Stimulated activated CD4-positive, alpha-beta T cell treated with anti-CD3 and anti-CD28 coated beads, TNF-alpha, amount 100 ng/mL, for 4 hours (primary cell): Measurements from ENCODE around the gene STK35.

Source experiments
- DNase-seq, 3 experiments: peaks; one replicate each; pipeline ENCODE4 v3.0.0-alpha.2; 2020; ENCODE audit warnings: low read depth in 3 of 3

Gene STK35

GRCh38 chr20:2101057-2101864 lies at the start of gene STK35:
Gene STK35 (plus strand): TSS chr20:2101827. CDS start chr20:2101882, 55 bp downstream.
- no peak for DNase-seq

- no peak for DNase-seq
These were observed 49.7 kb upstream of the STK35 start for GRCh38 chr20:2051946-2052345.

GRCh38 chr20:2052741-2053140 lies 48.9 kb upstream of the STK35 start:
- DNase-seq = no peak

GRCh38 chr20:2053615-2054014 lies 48.0 kb upstream of the STK35 start:
- DNase-seq = no peak

- no peak for DNase-seq
These were observed 46.7 kb upstream of the STK35 start for GRCh38 chr20:2054911-2055310.

DNA sequence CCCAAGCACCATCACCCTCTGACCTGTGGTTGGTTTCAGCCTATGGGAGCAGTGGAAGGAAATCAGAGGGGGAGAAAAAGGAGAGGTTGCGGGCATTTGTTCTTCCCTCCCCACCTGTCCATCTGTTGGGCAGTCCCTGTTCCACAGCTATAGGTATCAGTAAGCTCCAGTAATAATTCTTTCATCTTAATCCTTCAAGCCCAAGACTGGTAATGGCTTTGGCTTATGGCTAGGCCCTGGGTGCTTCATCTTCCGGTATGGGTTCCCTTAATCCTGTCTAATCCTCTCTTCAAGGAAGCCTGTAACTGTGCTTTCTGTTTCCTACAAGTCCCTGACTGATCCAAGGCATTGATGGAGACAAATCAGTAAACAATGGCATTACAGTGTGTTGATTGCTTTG lies 42.2 kb upstream of the STK35 start:
- DNase-seq = no peak

DNA sequence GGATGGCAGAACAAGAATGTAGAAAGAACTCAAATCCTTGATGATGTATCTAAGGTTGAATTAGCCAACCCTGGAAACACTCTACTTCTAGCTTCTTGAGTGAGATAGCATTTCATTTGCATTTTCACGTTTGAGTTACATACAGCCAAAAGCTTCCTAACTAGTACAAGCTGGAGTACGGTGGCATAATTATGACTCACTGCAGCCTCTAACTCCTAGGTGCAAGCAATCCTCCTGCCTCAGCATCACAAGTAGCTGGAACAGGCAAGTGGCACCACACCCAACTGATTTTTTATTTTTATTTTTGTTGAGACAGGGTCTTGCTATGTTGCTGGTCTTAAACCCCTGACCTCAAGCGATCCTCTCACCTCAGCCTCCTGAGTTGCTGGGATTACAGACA lies 36.5 kb upstream of the STK35 start:
- no peak for DNase-seq

DNA sequence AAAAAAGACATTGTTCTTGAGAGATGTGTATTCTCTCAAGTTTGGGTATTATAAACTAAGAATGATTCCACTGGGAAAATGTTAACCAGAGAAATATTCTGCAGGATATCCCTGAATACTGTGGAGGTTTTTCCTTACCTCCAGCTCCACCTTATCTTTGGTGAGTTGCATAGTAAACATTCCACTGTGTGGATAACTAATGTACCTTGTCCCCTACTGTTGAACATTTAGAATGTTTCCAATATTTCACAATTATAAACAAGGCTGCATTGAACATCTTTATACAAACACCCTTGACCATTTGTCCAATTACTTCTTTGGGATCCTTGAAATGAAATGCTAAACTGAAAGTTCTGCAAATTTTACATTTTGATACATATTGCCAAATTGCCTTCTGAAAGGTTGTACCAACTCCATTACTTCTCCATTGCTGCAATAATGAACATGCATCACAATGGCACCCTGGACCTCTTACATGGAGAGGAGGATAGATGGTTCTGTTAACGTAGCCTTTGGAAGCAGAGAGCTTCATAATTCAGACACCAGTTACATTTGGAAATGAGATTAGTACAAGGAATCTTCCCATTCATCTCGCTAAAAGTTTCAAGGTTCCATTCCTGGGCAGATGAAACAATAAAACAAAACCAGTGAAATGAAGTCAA lies 35.0 kb upstream of the STK35 start:
- no peak for DNase-seq

DNA sequence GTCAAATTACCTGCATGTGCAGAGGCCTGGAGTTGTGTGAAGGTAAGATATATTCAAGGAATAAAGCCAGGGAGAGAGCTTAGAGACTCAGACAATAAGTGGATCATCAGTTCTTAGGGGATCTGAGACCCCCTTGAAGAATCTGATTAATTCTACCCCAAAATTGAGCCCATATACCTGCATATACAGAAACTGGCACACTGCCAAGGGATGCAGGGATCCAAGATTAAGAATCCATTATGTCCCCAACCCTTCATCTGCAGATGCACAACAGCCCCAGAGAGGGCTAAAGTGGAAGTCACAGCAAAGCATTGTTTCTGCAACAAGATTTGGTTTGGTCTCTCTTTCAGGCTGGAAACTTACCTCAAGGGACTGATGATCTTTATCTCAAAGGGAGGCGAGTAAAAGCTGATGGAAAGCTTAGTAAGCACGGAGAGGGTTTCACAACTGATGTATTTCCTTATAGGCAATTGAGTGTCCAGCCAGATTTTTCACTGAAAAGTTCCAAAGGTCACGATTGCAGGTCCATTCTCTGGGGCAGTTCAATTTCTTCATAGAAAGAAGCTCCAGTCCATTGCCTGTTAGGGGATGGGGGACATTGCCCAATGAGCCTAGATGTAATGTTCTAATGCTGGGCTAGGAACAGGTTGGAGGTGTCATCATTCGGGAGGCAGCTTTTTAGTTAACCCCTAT lies 20.9 kb upstream of the STK35 start:
- no peak for DNase-seq

GRCh38 chr20:2084703-2085102 lies 16.9 kb upstream of the STK35 start:
- DNase-seq = no peak

DNA sequence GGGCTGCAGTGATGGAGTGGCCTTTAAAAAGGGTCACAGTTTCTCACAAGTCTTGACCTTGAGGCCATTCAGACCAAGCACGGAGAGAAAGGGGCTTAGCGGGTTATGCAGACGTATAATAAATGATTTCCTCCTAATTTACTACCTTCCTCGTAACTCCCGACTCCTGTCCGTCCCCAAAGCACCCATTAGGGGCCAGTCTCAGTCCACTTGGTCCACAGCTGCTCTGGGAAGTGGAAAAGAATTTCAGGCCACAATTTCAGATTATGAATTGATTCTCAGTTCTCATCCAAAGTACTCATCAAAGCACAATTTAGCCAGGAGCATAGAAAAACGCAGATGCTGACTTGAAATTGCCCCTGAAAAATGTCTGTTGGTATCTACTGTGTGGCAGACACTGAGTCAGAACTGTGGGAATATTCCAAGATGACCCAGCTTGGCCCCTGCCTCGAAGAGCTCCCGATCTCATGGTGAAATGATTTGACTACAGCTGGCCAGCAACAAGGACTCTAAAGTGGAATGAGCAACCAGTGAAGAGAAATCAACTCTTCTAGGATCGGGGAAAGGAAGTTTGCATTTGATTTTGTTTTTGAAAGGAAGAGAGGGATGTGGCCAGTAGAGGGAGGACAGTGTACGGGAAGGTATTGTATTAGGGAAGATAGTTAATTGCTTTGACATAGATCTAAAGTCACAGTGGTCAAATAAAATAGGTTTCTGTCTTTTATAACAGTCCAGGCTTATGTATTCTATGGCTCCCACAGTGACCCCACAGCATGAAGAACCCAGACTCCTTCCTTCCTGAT lies 15.2 kb upstream of the STK35 start:
- no peak for DNase-seq

- no peak for DNase-seq
These were observed 14.6 kb upstream of the STK35 start for GRCh38 chr20:2086980-2087377.

DNA sequence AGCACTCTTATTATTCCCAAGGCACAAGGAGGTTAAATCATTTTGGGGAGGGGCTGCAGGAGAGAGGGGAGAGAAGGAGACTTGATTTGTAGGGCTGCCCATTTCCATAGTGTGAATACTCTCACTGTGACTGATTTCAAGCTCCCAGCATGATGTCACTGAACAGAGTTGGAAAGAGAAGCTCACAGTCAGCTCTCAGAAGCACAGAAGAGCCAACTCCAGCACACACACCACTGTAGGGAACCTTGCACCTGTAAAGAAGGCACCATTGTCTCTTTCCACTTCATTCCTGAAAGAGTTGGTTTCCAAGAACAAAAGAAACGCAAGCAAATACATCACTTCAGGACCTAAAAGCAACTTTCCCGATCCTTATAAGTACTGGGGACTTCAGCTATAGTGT lies 12.7 kb upstream of the STK35 start:
- DNase-seq = no peak

DNA sequence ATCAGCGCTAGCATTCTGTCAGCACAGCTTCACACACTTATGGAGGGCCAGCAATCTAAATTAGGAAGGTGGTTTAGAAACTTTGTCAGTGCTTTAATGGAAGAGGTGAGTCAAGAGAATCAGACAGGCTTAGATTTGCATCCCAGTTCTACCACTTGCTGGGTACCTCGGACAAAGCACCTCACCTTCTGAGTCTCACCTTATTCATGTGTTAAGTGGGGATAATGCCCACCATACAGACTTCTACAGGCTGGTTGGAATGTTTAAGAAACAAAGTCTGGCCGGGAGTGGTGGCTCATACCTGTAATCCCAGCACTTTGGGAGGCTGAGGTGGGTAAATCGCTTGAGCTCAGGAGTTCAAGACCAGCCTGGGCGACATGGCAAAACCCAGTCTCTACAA lies 12.2 kb upstream of the STK35 start:
- no peak for DNase-seq

- DNase-seq = no peak
These were observed 8.4 kb upstream of the STK35 start for GRCh38 chr20:2093159-2093781.

DNA sequence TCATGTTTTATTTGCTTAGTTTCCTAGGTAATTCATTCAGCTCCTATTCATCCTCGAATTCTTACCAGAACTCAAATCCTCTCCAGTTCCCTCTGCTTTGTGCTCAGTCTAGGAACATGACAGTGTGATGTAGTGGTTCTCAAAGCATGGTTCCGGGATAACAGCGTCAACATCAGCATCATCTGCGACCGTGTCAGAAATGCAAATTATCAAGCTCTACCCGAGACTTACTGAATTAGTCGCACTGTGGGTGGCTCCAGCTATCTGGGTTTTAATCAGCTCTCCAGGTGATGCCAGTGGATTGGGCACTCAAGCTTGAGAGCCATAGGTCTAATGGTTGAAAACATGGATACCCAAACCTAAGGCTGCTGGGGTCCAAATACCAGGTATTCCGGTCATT lies 7.7 kb upstream of the STK35 start:
- no peak for DNase-seq

DNA sequence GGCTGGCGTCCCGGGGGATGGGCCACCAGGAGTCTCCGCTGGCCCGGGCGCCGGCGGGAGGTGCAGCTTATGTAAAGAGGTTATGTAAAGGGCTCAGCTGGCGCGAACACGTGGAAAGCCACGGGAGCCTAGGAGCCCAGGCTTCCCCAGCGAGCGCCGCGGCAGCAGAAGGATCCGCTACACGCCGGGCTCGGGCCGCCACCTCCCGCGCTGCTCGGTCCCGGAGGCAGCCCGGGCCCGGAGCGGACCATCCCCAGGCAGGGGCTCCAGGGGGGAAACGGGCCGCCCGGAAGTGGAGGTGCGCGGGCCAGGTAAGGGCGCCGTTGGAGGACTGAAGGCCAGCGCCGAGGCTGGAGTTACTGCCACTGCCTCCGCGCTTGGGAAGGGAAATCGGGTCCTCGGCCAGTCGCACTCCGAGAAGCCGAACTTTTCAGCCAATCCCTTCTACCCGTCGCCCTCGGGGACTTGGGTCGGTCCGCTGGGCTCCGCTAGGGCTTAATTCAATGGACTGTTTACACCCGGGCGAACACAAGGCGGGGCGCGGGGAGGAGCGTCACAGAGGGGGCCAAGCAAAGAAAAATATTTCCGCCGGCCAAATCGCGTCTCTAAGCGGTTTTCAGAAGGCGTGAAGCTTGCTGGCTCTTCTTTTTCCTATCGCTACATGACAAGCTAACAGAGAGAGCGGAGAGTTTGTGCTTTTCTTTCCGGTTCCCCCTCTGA lies 398 bp downstream of the STK35 start:
- DNase-seq = peak; percentile 81 to 85 (median 82)

DNA sequence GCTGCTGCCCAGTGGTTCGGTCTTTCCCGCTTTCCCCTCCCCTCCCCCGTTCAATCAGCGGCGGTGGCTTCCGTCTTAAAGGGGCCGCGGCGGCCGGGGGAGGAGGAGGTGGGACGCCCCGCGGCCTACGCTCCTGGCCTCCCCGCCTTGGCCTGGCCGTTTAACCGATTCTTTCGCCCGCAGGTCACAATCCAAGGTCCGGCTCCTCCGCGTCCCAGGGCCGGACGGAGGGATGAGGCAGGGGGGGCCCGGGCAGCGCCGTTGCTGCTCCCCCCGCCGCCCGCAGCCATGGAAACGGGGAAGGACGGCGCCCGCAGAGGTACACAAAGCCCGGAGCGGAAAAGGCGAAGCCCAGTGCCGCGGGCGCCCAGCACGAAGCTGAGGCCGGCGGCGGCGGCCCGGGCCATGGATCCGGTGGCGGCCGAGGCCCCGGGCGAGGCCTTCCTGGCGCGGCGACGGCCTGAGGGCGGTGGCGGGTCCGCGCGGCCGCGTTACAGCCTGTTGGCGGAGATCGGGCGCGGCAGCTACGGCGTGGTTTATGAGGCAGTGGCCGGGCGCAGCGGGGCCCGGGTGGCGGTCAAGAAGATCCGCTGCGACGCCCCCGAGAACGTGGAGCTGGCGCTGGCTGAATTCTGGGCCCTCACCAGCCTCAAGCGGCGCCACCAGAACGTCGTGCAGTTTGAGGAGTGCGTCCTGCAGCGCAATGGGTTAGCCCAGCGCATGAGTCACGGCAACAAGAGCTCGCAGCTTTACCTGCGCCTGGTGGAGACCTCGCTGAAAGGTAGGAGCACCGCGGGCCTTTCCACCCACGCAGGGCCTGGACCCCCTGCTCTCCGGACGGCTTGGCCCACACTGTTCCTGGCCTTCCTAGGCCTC lies 1.2 kb downstream of the STK35 start:
- peak; percentile 69 to 77 (median 75) for DNase-seq

- DNase-seq = no peak
These were observed 2.0 kb downstream of the STK35 start for GRCh38 chr20:2103461-2104153.
